ENCODE measurements around the gene ENOSF1. TPM values are rescaled to one million over a fixed set of nuclear protein-coding genes. Genes with fewer than 3 reads are reported as not detected.
A peak's percentile ranks its signal among the peaks of the same experiment; 100 is the strongest.

ENOSF1 gene
- total and polyA plus RNA-seq, 2 of the 13 experiments (the other 11 are each of a cell fraction or from before 2014, with no cell fraction given), result 37.6 to 40.1 TPM

GRCh38 chr18:657311-658000 is 55.0 kb downstream of the ENOSF1 start, which contains the start of gene TYMS (continued):
- no peak for TF ChIP-seq RFXANK (CRISPR knock-in tag; IDR thresholded peaks at IDR 0.05)
- TF ChIP-seq FOXK1 (CRISPR knock-in tag; IDR thresholded peaks at IDR 0.05; ENCODE audit: borderline replicate concordance, low read depth), result no peak
- no peak for TF ChIP-seq HOXA7 (CRISPR knock-in tag; IDR thresholded peaks at IDR 0.05)
- TF ChIP-seq, protein P1, sequence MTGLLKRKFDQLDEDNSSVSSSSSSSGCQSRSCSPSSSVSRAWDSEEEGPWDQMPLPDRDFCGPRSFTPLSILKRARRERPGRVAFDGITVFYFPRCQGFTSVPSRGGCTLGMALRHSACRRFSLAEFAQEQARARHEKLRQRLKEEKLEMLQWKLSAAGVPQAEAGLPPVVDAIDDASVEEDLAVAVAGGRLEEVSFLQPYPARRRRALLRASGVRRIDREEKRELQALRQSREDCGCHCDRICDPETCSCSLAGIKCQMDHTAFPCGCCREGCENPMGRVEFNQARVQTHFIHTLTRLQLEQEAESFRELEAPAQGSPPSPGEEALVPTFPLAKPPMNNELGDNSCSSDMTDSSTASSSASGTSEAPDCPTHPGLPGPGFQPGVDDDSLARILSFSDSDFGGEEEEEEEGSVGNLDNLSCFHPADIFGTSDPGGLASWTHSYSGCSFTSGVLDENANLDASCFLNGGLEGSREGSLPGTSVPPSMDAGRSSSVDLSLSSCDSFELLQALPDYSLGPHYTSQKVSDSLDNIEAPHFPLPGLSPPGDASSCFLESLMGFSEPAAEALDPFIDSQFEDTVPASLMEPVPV (CRISPR knock-in tag; IDR thresholded peaks at IDR 0.05), result no peak
- TF ChIP-seq TBL1XR1 (IDR thresholded peaks at IDR 0.05; ENCODE audit: borderline replicate concordance, low read length, partially characterized antibody), result no peak
- TF ChIP-seq ZNF704 (CRISPR knock-in tag; IDR thresholded peaks at IDR 0.05; ENCODE audit: borderline replicate concordance), result no peak
- no peak for TF ChIP-seq KLF15 (CRISPR knock-in tag; IDR thresholded peaks at IDR 0.05; ENCODE audit: borderline replicate concordance)
- no peak for TF ChIP-seq ZFAT (CRISPR knock-in tag; conservative IDR thresholded peaks at IDR 0.05)
- no peak for TF ChIP-seq ZNF75D (CRISPR knock-in tag; IDR thresholded peaks at IDR 0.05; ENCODE audit: borderline replicate concordance)
- TF ChIP-seq ZNF879 (CRISPR knock-in tag; IDR thresholded peaks at IDR 0.05), result no peak
- no peak for TF ChIP-seq MLLT10 (CRISPR knock-in tag; IDR thresholded peaks at IDR 0.05)
- 0 out of 2 replicates have a peak, but pooled peaks have one; percentile 26 for TF ChIP-seq ZBTB46 (CRISPR knock-in tag; IDR thresholded peaks at IDR 0.05; ENCODE audit: borderline replicate concordance)
- TF ChIP-seq ZMYM4 (CRISPR knock-in tag; IDR thresholded peaks at IDR 0.05), result peak; percentile 55; the same call in 1 of the 2 replicates
- no peak; the same call in 1 of the 2 replicates for TF ChIP-seq SATB2 (CRISPR knock-in tag; IDR thresholded peaks at IDR 0.05)
- TF ChIP-seq AKAP8 (CRISPR knock-in tag; IDR thresholded peaks at IDR 0.05), result no peak
- no peak for TF ChIP-seq ZNF225 (CRISPR knock-in tag; IDR thresholded peaks at IDR 0.05)
- TF ChIP-seq PHF8 (CRISPR knock-in tag; IDR thresholded peaks at IDR 0.05), result no peak; the same call in 1 of the 2 replicates
- no peak for TF ChIP-seq REXO4 (CRISPR knock-in tag; IDR thresholded peaks at IDR 0.05; ENCODE audit: borderline replicate concordance)
- TF ChIP-seq TCF12 (IDR thresholded peaks at IDR 0.05), result no peak
- no peak for TF ChIP-seq TCF12 (CRISPR knock-in tag; IDR thresholded peaks at IDR 0.05)
- no peak for TF ChIP-seq FOXC1 (CRISPR knock-in tag; IDR thresholded peaks at IDR 0.05; ENCODE audit: borderline replicate concordance)
- no peak for TF ChIP-seq NFYB (CRISPR knock-in tag; IDR thresholded peaks at IDR 0.05)
- TF ChIP-seq ASH2L (IDR thresholded peaks at IDR 0.05; ENCODE audit: insufficient read length, low read depth, low read length), result peak; percentile 92
- no peak for TF ChIP-seq ZNF615 (CRISPR knock-in tag; IDR thresholded peaks at IDR 0.05; ENCODE audit: borderline replicate concordance)
- peak; percentile 61 for TF ChIP-seq ZNF883 (CRISPR knock-in tag; IDR thresholded peaks at IDR 0.05; ENCODE audit: not compliant biosample characterization)
- TF ChIP-seq ZNF230 (CRISPR knock-in tag; IDR thresholded peaks at IDR 0.05), result no peak
- TF ChIP-seq BCL6 (CRISPR knock-in tag; IDR thresholded peaks at IDR 0.05), result 0 out of 2 replicates have a peak, but pooled peaks have one; percentile 29
- TF ChIP-seq HOXA5 (CRISPR knock-in tag; IDR thresholded peaks at IDR 0.05), result peak; percentile 64; the same call in 1 of the 2 replicates

Measured in HepG2 (cell line).